HT1080 (cell line): ENCODE results near the gene CFAP54. TPM values are rescaled to one million over a fixed set of nuclear protein-coding genes. Genes with fewer than 3 reads are reported as not detected.
"Not testable (repeated sequence)": the region's sequence is repeated elsewhere in the genome, so short reads cannot be mapped to it uniquely, and the experiment has no call there.

Experiments used
- DNase-seq: peaks from one replicate; pipeline ENCODE4 v3.0.0-alpha.2; 2015; ENCODE audit warnings: low read depth
- polyA plus RNA-seq, 2 experiments: library from polyadenylated mRNA; depleted of rRNA; stranded (reverse); fragments of >200 nt; gene quantifications; 2 replicates each; pipeline ENCODE4 v1.2.3, GENCODE V29; 2015
- total RNA-seq: library from RNA; depleted of rRNA; stranded (reverse); fragments of >200 nt; shearing (Covaris generic); gene quantifications from 2 replicates; pipeline ENCODE4 v1.2.3, GENCODE V29; 2014; rRNA removed

CFAP54 gene
- total RNA-seq = 0.63 and 5.3 TPM in 2 replicates
- polyA plus RNA-seq (2015; cell fraction: cytosol; rRNA removed) = 2.5 and 2.6 TPM in 2 replicates
- 2.4 and 2.6 TPM in 2 replicates for polyA plus RNA-seq (2015; cell fraction: nucleus; rRNA removed)

- DNase-seq = peak; percentile 94
Observed at GRCh38 chr12:96489392-96490056, at the start of gene CFAP54. Gene CFAP54 (plus strand): TSS chr12:96489577. CDS start chr12:96489610, 33 bp downstream.

- no peak for DNase-seq
Observed at GRCh38 chr12:96441816-96442215, 47.6 kb upstream of the CFAP54 start.

GRCh38 chr12:96442906-96443305 is 46.5 kb upstream of the CFAP54 start:
- no peak for DNase-seq

GRCh38 chr12:96444399-96444798 is 45.0 kb upstream of the CFAP54 start:
- DNase-seq = no peak

- peak; percentile 100 for DNase-seq
Observed at GRCh38 chr12:96445691-96446583, 43.4 kb upstream of the CFAP54 start.

- DNase-seq = no peak
Observed at GRCh38 chr12:96447256-96447655, 42.1 kb upstream of the CFAP54 start.

- peak; percentile 94 for DNase-seq
Observed at GRCh38 chr12:96448300-96448699, 41.1 kb upstream of the CFAP54 start.

- DNase-seq = no peak
Observed at GRCh38 chr12:96452261-96452922, 37.0 kb upstream of the CFAP54 start.

- peak; percentile 69 for DNase-seq
Observed at GRCh38 chr12:96454396-96454795, 35.0 kb upstream of the CFAP54 start.

- DNase-seq = no peak
Observed at GRCh38 chr12:96456265-96456974, 33.0 kb upstream of the CFAP54 start.

GRCh38 chr12:96457191-96457930 is 32.0 kb upstream of the CFAP54 start:
- DNase-seq = peak; percentile 31

GRCh38 chr12:96459281-96459680 is 30.1 kb upstream of the CFAP54 start:
- DNase-seq = not testable (repeated sequence)

GRCh38 chr12:96462571-96463280 is 26.7 kb upstream of the CFAP54 start:
- DNase-seq = no peak

- no peak for DNase-seq
Observed at GRCh38 chr12:96465896-96466295, 23.5 kb upstream of the CFAP54 start.

GRCh38 chr12:96466939-96467751 is 22.2 kb upstream of the CFAP54 start:
- peak; percentile 57 for DNase-seq

- DNase-seq = peak; percentile 44
Observed at GRCh38 chr12:96471368-96472050, 17.9 kb upstream of the CFAP54 start.

- DNase-seq = no peak
Observed at GRCh38 chr12:96472384-96472783, 17.0 kb upstream of the CFAP54 start.

- DNase-seq = no peak
Observed at GRCh38 chr12:96473394-96474093, 15.8 kb upstream of the CFAP54 start.
